ENCODE measurements around the gene WDR18. TPM values are rescaled to one million over a fixed set of nuclear protein-coding genes. Genes with fewer than 3 reads are reported as not detected.

The WDR18 gene
- total RNA-seq, 1 experiment from 2014 or later: 94.7 TPM

GRCh38 chr19:992670-993055, 8.5 kb downstream of the WDR18 start:
- Histone ChIP-seq H2BK120ac (ENCODE audit: low read depth, low read length, poor library complexity, severe bottlenecking) (no peak overlapping the region), H3K4me1 (ENCODE audit: insufficient read depth, low read length) (no peaks in the 10 kb centered on the region), H3K23me2 (ENCODE audit: insufficient read length, low read depth, low read length, poor library complexity, severe bottlenecking) (no peaks in the 10 kb centered on the region), H2AFZ (ENCODE audit: low read length) (no peak overlapping the region), H3K9me3 (ENCODE audit: control insufficient read depth, low read depth, low read length) (no peaks in the 10 kb centered on the region), H2AK5ac (ENCODE audit: insufficient read length, low read length) (no peak overlapping the region), H2BK20ac (ENCODE audit: low read depth, low read length, poor library complexity, severe bottlenecking) (no peak overlapping the region), H4K5ac (ENCODE audit: insufficient read length, low read depth, low read length) (no peak overlapping the region), H4K91ac (ENCODE audit: insufficient read length, low read depth, low read length) (no peak overlapping the region), H4K20me1 (ENCODE audit: control insufficient read depth, insufficient read depth, insufficient read length) (peaks cover 7% of the 10 kb centered on the region), H3K27me3 (ENCODE audit: insufficient read depth, low read length) (no peaks in the 10 kb centered on the region; the same call in 1 of the 2 replicates), H3K14ac (ENCODE audit: insufficient read depth, low read length) (no peak overlapping the region), H3K23ac (ENCODE audit: insufficient read length, low read depth, low read length) (no peak overlapping the region), H4K8ac (replicated peaks; ENCODE audit: insufficient read length, low read depth, low read length) (no peak overlapping the region), H2BK5ac (ENCODE audit: insufficient read length, low read length) (no peak overlapping the region), H3K56ac (ENCODE audit: insufficient read length, low read depth, low read length) (no peak overlapping the region), H2BK12ac (ENCODE audit: insufficient read length, low read depth, low read length) (no peak overlapping the region), H2BK15ac (ENCODE audit: low read depth, low read length) (no peak overlapping the region), H3T11ph (ENCODE audit: low read length) (no peak overlapping the region), H3K18ac (ENCODE audit: insufficient read length, low read depth, low read length) (no peak overlapping the region), H3K9ac (ENCODE audit: extremely low read depth, insufficient read length, low read length) (no peak overlapping the region), H3K4ac (ENCODE audit: low read depth, low read length) (no peak overlapping the region), H3K79me1 (ENCODE audit: insufficient read depth, low read depth, low read length, poor library complexity, severe bottlenecking) (no peaks in the 10 kb centered on the region), H3K4me2 (ENCODE audit: insufficient read depth, insufficient read length, low read length) (no peak overlapping the region), H3K79me2 (ENCODE audit: insufficient read depth, low read length) (no peaks in the 10 kb centered on the region), H3K27ac (ENCODE audit: insufficient read length, low read depth, low read length) (no peak overlapping the region)
- no peak for TF ChIP-seq CTCF (conservative IDR thresholded peaks at IDR 0.05)
- Mint-ChIP-seq H3K4me3 (no peak overlapping the region), H3K9me3 (no peaks in the 10 kb centered on the region; a peak in 1 of 5 replicates), H3K36me3 (ENCODE audit: insufficient read depth in 1 of 3, low read depth in 3 of 3) (peaks cover 5 to 27% (median 22%) of the 10 kb centered on the region in 3 experiments; a peak in 6 of 7 replicates), H3K4me1 (peaks cover 5 to 16% of the 10 kb centered on the region in 2 experiments), H3K27me3 (ENCODE audit: low read depth) (peaks cover 15% of the 10 kb centered on the region), H3K27ac (no peak overlapping the region; a peak in 1 of 7 replicates)
- no CpG with 5 or more reads among the region's 13 CpGs for WGBS (ENCODE audit: extremely low coverage, insufficient read length, low lambda C conversion rate)
- no peak for DNase-seq

All from H9 (cell line).